Measurements from ENCODE around the gene AURKAIP1.

DNA sequence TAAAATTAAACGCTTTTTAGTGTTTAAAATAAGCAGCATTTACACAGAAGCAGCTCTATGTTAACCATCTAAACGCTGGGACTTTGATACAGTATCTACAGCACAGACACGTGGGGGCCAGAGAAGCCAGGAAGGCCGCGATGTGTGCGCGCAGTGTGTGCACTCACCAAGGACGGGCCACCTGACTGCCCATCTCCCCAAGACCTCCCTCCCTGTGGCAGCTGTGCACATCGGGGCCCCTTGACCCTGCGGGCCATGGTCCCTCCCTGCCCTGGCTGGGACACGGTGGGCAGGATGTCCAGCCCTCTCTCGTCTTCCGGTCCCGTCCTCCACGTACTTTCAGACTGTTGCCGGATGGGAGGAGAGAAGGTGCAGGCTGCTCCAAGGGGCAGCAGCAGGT is 39.7 kb downstream of the AURKAIP1 start:
- TF ChIP-seq, protein P1, sequence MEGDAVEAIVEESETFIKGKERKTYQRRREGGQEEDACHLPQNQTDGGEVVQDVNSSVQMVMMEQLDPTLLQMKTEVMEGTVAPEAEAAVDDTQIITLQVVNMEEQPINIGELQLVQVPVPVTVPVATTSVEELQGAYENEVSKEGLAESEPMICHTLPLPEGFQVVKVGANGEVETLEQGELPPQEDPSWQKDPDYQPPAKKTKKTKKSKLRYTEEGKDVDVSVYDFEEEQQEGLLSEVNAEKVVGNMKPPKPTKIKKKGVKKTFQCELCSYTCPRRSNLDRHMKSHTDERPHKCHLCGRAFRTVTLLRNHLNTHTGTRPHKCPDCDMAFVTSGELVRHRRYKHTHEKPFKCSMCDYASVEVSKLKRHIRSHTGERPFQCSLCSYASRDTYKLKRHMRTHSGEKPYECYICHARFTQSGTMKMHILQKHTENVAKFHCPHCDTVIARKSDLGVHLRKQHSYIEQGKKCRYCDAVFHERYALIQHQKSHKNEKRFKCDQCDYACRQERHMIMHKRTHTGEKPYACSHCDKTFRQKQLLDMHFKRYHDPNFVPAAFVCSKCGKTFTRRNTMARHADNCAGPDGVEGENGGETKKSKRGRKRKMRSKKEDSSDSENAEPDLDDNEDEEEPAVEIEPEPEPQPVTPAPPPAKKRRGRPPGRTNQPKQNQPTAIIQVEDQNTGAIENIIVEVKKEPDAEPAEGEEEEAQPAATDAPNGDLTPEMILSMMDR (IDR thresholded peaks at IDR 0.05): no peak
- no peak for TF ChIP-seq POLR2A (IDR thresholded peaks at IDR 0.05)

Data from testis (tissue), 2 donors.